Stomach (tissue), 9 donors: ENCODE data around the gene ALG2. TPM values are rescaled to one million over a fixed set of nuclear protein-coding genes. Genes with fewer than 3 reads are reported as not detected.
A peak's percentile ranks its signal among the peaks of the same experiment; 100 is the strongest.

ENCODE experiments used
- DNase-seq, 2 donors: peaks; one replicate each; pipeline versions ENCODE4 v3.0.0 to v3.0.0-alpha.2; 2013 to 2019
- H3K27ac ChIP-seq, 5 donors: fragments of 200-600 bp in 4 of 5; sonication (generic) in 4 of 5; one replicate each; pipeline ENCODE4 v1.5.1; 2013 to 2019; ENCODE audit warnings: mild to moderate bottlenecking in 1 of 5, moderate library complexity in 1 of 5
- H3K27me3 ChIP-seq, 3 donors: fragments of 200-600 bp; sonication (generic); one replicate each; pipeline ENCODE4 v1.5.1; 2017 to 2019; ENCODE audit warnings: mixed run types in 1 of 3
- H3K36me3 ChIP-seq, 4 donors: fragments of 200-600 bp; sonication (generic); 1 replicate in 3 of 4; 2 replicates in 1 of 4; pipeline ENCODE4 v1.5.1; 2016 to 2019
- H3K4me1 ChIP-seq, 4 donors: fragments of 200-600 bp; sonication (generic); one replicate each; pipeline ENCODE4 v1.5.1; 2016 to 2019
- H3K4me3 ChIP-seq, 4 donors: fragments of 200-600 bp; sonication (generic) in 3 of 4; one replicate each; pipeline ENCODE4 v1.5.1; 2016 to 2019; ENCODE audit warnings: mild to moderate bottlenecking in 1 of 4
- H3K9me3 ChIP-seq, 4 donors: fragments of 200-600 bp; sonication (generic); one replicate each; pipeline ENCODE4 v1.5.1; 2016 to 2019
- CTCF ChIP-seq, 7 experiments: fragments of 450-650 bp in 4 of 7; fragments of 200-600 bp in 3 of 7; sonication (generic) in 3 of 7; IDR thresholded peaks; one replicate each; pipeline ENCODE4 v1.5.1; 2016 to 2019; ENCODE audit warnings: antibody characterized with exemption in 7 of 7, control low read depth in 2 of 7, mild to moderate bottlenecking in 1 of 7
- EP300 ChIP-seq: sonication (generic); formaldehyde crosslinking; IDR thresholded peaks from one replicate; pipeline ENCODE4 v1.6.1; 2017; ENCODE audit warnings: antibody characterized with exemption
- POLR2A ChIP-seq, 4 donors: fragments of 450-650 bp; IDR thresholded peaks; one replicate each; pipeline ENCODE4 v1.6.1; 2016; ENCODE audit warnings: antibody characterized with exemption in 4 of 4, control low read depth in 2 of 4, mild to moderate bottlenecking in 1 of 4, moderate library complexity in 1 of 4
- POLR2AphosphoS5 ChIP-seq, 3 donors: sonication (generic); formaldehyde crosslinking; IDR thresholded peaks; one replicate each; pipeline ENCODE4 v1.6.1; 2016; ENCODE audit warnings: antibody characterized with exemption in 3 of 3
- whole genome bisulfite sequencing, 5 donors: extraction: QIAGEN DNeasy Blood & Tissue Kit in 3 of 5; methylation state at CpG; one replicate each; pipeline versions ENCODE4 v1.1.5 to v1.1.7; 2013 to 2018; 5-methylcytosine and 5-hydroxymethylcytosine counted together
- intact Hi-C: fragments of 100-400 bp; cut with DNase I; formaldehyde crosslinking; loops from one replicate; pipeline ENCODE4 v1.15.1; 2023; ENCODE audit warnings: low total_unique reads
- polyA plus RNA-seq, 3 donors: library from polyadenylated mRNA; stranded (reverse); fragments of 200-250 nt; gene quantifications; one replicate each; pipeline ENCODE4 v1.2.3, GENCODE V29; 2013
- total RNA-seq, 5 donors: library from RNA; depleted of rRNA; stranded (reverse); fragments of >200 nt; gene quantifications; one replicate each; pipeline versions ENCODE4 v1.1.0 to v1.2.3, GENCODE V29; 2014 to 2016
- donor health status: healthy with polysubstance abuse.
- donor health status: Bipolar disorder and iron deficiency.
- donor health status: healthy.

Gene ALG2
- total and polyA plus RNA-seq, 8 donors: 1.8 to 33.9 (median 20.8) TPM

DNA sequence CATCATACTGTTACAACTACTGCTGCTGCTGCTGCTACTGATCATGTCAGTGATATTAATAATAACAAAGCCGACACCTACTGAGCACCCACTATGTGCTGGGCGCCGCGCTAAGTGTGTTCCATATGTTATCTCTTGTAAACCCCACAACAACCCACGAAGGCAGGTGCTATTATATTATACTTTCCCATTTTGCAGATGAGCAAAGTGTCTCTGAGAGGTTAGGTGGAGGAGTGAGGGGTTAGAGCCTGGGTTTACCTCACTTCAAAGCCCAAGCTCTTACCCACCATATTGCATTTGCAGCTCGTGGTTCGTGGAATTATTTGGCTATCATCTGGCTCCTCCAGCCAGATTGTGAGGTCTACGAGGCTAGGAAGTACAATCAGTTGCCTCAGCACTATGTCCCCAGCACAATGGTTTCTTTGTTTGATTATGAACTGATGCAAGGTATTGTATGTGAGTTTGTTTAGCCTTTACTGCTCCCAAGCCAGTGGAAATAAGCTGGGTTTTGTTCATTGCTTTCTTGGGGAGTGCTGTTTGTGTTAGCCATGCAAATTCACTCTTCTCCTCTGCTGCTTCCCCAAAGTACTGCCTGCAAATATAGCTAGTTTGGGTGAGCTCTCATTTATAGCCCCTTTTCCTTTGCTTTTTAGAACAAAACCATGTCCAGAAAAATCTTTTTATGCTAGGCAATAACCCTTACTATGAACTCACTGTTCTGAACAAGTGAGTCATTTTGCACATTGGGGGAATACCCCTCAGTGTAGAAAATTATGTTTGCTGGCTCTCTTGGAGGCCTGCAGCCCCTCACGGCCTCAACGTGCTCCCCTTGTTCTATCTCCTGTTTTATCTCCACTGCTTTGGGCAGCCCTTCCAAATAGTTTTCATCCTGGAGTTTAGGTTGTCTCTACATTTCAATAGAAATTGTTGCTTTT is 47.9 kb downstream of the ALG2 start:
- Histone ChIP-seq H3K36me3 (no peaks in the 10 kb centered on the region), H3K4me1 (no peaks in the 10 kb centered on the region), H3K27ac (no peak overlapping the region), H3K4me3 (no peak overlapping the region), H3K9me3 (no peaks in the 10 kb centered on the region), H3K27me3 (peaks cover 0 to 18% (median 0%) of the 10 kb centered on the region in 3 donors)
- peak in 1 of 2 donors; percentile 58 for DNase-seq
- 57 to 64% (median 61%) methylated on average over 10 of the region's 10 CpGs for WGBS, 5 donors
- intact Hi-C loops: no loop called here
- TF ChIP-seq POLR2AphosphoS5 (IDR thresholded peaks at IDR 0.05): no peak
- TF ChIP-seq CTCF (IDR thresholded peaks at IDR 0.05): no peak

DNA sequence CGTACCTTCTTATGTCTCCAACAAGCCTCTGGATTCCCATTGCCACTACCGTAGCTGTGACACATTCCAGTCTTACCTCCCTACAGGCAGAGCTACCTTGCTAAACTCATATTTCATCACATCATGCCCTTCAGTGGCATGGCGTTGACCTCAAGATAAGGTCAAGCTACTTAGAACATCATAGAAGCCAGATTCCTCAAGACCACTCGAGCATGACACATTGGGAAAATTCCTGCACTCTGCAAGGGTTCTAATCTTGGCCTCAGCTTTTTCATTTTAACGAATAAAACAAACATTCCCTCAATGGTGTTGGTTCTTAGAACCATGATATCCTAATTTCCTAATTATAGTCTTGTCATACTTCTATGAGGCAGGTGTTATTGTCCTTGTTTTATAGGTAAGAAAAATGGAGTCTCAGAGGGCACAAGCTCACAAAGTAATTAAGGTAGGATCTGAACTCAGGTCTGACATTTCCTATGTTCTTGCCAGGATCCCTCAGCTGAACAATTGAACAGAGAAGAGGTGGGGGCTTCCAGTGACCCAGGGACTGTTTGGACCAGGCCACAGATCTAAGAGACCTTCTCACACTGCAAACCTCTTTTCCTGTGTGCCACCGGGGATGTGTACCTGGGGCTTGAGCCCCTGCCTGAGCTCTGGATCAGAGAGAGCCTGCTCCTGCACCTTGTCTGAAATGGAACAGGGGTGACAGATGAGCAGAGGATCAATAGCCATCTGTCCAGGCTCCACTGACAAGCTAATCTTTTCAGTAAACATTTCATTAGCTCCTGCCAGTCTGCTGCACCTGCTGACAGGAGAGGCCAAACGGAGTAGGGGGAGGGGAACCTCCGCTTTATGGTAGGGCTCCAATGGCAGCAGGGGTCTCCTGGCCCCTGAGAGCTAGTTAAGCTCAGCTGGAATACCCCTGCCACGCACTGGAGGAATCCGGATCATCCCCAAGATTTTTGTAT is 49.3 kb downstream of the ALG2 start:
- H3K27me3 ChIP-seq: peaks cover 0 to 18% (median 0%) of the 10 kb centered on the region in 3 donors
- TF ChIP-seq CTCF (IDR thresholded peaks at IDR 0.05): no peak
- no peak for TF ChIP-seq EP300
- TF ChIP-seq POLR2A (IDR thresholded peaks at IDR 0.05): no peak
- TF ChIP-seq POLR2AphosphoS5 (IDR thresholded peaks at IDR 0.05): no peak
- H3K36me3 ChIP-seq: no peaks in the 10 kb centered on the region
- no peaks in the 10 kb centered on the region for H3K9me3 ChIP-seq
- no peak overlapping the region for H3K4me3 ChIP-seq
- peak in 1 of 2 donors; percentile 42 for DNase-seq
- H3K4me1 ChIP-seq: no peaks in the 10 kb centered on the region
- intact Hi-C loops: no loop called here
- no peak overlapping the region for H3K27ac ChIP-seq
- 77 to 85% (median 84%) methylated on average over 10 of the region's 10 CpGs for WGBS, 5 donors

DNA sequence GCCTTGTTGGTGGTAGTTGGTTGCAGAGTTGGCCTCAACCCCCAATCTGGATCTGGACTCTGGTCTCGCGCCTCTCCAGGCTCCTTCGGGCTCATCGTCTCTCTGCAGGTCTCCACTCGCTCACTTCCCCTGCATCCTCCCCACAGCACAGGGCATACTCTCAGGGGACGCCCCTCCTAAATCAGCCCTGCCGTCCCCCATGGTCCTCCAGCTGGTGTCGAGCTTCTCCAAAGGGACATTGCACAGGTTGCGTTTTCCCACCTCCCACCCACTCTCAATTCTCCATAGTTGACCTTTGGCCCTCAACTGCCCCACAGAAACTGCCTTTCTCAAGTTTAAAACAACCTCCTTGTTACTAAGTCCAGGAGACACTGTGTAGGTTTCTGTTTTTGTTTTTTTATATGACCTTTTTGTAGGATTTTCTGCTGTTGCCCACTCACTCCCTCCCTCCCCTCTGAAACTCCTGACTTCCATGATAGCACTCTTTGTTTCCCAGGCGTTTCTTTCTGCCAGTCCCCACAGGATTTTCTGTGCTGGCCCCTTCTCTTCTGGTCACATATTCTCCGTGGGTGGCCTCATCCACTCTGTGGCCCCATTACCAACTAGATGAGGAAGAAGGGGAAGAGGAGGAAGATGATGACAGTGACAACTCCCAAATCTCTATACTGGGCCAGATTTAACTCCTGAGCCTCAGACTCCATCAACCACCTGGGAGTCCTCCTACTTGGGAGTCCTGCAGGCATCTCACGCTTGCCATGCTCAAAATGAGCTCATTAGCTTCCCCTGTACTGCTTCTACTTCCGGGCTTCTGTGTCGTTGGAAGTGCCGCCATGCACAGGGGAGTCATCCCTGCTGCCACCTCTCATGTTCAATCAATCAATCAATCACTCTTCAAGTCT is 50.3 kb downstream of the ALG2 start:
- H3K9me3 ChIP-seq: no peaks in the 10 kb centered on the region
- H3K4me3 ChIP-seq: no peak overlapping the region
- H3K27ac ChIP-seq: no peak overlapping the region
- no peaks in the 10 kb centered on the region for H3K4me1 ChIP-seq
- intact Hi-C loops: no loop called here
- H3K27me3 ChIP-seq: peaks cover 0 to 18% (median 0%) of the 10 kb centered on the region in 3 donors
- TF ChIP-seq POLR2A (IDR thresholded peaks at IDR 0.05): no peak
- no peak for TF ChIP-seq EP300
- no peak for TF ChIP-seq POLR2AphosphoS5 (IDR thresholded peaks at IDR 0.05)
- no peak for TF ChIP-seq CTCF (IDR thresholded peaks at IDR 0.05)
- 82 to 91% (median 89%) methylated on average over 15 of the region's 15 CpGs for WGBS, 5 donors
- no peak for DNase-seq
- H3K36me3 ChIP-seq: no peaks in the 10 kb centered on the region
